ENCODE results near the gene FOXP1.

FOXP1 gene

DNA sequence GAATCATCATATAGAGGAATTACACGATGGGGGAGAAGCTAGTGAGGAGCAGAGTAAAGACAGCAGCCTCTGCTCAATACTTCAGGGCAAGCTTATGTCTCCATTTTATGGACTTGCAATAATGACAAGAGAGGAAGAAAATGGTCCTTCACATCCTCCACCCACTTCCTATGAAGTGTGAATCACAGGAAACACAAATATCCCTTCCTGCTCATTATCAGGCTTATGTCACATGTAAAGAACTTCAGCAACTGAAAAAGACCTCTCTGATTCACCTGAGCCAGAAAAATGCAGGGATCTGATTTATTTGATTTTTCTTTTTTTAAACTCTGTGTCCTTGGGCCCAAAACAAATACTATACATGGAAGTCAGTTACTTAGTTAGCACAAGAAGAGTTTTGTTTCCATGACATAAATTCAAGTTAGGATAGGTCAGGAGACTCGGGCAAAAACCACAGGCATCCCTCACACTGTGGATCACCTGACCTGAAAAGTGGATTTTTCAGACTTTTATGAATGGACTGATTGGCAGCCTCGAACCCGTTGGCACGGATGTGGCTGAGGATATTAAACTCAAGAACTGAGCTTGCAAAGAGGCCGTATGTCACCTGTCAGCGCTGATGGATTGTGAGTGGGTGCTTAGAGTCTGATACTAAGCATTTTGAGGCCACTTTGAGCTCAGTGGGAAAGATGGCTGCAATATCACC is 650.3 kb downstream of the FOXP1 start:
- DNase-seq (ENCODE audit: insufficient read length, low spot score) (no peak), FAIRE-seq (no peak)

DNA sequence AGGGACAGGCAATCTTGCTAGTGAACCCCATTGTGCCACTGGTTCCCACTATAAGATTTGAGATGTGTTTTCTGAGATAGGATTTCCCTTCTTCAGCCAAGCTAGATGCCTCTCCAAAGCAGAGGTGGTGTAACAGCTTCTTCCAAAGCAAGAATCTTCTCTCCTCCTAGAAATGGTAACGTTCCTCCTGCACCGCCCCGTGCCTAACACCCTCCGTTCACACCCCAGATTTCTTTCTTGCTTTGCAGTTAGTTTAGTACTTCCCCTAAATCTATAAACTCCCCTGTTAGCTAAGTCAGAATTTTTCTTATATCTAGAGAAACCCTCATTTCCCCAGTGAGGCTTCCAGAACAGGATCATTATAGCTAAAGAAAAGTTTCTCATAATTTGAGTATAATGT is 653.5 kb downstream of the FOXP1 start:
- FAIRE-seq (no peak), DNase-seq (ENCODE audit: insufficient read length, low spot score) (no peak)
- no peak for TF ChIP-seq POLR2A (IDR thresholded peaks at IDR 0.05; ENCODE audit: low read depth, low read length)

More for the DNA sequence above, 650.3 kb downstream of the FOXP1 start:
- no peak for TF ChIP-seq POLR2A (IDR thresholded peaks at IDR 0.05; ENCODE audit: low read depth, low read length)

DNA sequence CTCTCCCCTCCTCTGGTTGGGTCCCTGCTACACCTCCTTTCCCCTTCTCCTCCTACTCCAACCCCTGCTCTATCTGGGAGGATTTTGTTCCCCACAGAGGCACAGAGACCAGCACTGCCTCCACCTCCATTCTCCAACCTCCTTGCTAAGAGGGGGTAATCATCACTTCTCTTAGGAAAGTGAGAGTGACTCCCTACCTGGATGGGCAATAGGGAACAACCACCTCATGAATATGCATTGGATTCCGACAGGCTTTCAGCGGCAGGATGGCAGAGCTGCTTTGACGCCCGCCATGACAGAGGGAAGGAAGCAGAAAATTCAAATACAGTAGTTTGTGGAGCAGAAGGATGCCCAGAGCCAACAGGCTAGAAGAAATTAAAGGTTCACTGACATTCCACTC is 656.3 kb downstream of the FOXP1 start:
- no peak for TF ChIP-seq POLR2A (IDR thresholded peaks at IDR 0.05; ENCODE audit: low read depth, low read length)
- FAIRE-seq (no peak), DNase-seq (ENCODE audit: insufficient read length, low spot score) (no peak)

- DNase-seq (ENCODE audit: insufficient read length, low spot score) (no peak), FAIRE-seq (no peak)
- TF ChIP-seq POLR2A (IDR thresholded peaks at IDR 0.05; ENCODE audit: low read depth, low read length): no peak
These were observed 656.7 kb downstream of the FOXP1 start for GRCh38 chr3:70926835-70927234.

- DNase-seq (ENCODE audit: insufficient read length, low spot score) (no peak), FAIRE-seq (no peak)
- TF ChIP-seq POLR2A (IDR thresholded peaks at IDR 0.05; ENCODE audit: low read depth, low read length): no peak
These were observed 663.9 kb downstream of the FOXP1 start for GRCh38 chr3:70919661-70920060.

DNA sequence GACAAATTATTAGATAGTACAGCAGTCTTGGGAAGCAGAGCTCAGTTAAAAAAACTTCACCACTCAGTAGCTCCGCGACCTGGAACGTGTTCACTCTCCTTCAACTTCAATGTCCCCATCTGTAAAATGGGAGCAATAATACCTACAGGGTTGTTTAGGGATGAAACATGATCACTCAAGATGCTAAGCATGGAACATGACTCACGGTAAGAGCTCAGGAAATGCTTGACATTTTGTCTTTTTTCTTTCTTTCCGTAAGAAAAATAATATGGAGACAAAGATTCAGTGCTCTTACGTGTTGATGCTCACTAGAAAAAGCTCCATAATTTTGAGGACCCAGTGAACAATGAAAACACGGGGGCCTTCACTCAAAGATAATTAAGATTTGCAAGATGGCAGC is 664.4 kb downstream of the FOXP1 start:
- TF ChIP-seq POLR2A (IDR thresholded peaks at IDR 0.05; ENCODE audit: low read depth, low read length): no peak
- DNase-seq (ENCODE audit: insufficient read length, low spot score) (no peak), FAIRE-seq (no peak)

- no peak for DNase-seq (ENCODE audit: insufficient read length, low spot score)
- TF ChIP-seq POLR2A (IDR thresholded peaks at IDR 0.05; ENCODE audit: low read depth, low read length): no peak
- no peak for FAIRE-seq
These were observed 667.0 kb downstream of the FOXP1 start for GRCh38 chr3:70916375-70917055.

GRCh38 chr3:70914862-70915261 is 668.7 kb downstream of the FOXP1 start:
- no peak for TF ChIP-seq POLR2A (IDR thresholded peaks at IDR 0.05; ENCODE audit: low read depth, low read length)
- FAIRE-seq: no peak

GRCh38 chr3:70911719-70912118 is 671.8 kb downstream of the FOXP1 start:
- no peak for FAIRE-seq
- TF ChIP-seq POLR2A (IDR thresholded peaks at IDR 0.05; ENCODE audit: low read depth, low read length): no peak
- DNase-seq (ENCODE audit: insufficient read length, low spot score): no peak

More at GRCh38 chr3:70914862-70915261, 668.7 kb downstream of the FOXP1 start:
- DNase-seq (ENCODE audit: insufficient read length, low spot score): no peak

- FAIRE-seq (no peak), DNase-seq (ENCODE audit: insufficient read length, low spot score) (no peak)
- no peak for TF ChIP-seq POLR2A (IDR thresholded peaks at IDR 0.05; ENCODE audit: low read depth, low read length)
These were observed 678.0 kb downstream of the FOXP1 start for GRCh38 chr3:70905491-70905890.
